Esophagus squamous epithelium (tissue), 5 donors: ENCODE results near the gene NKX2-1. TPM values are rescaled to one million over a fixed set of nuclear protein-coding genes. Genes with fewer than 3 reads are reported as not detected.

Experiments
- DNase-seq: peaks from one replicate; lab custom pipeline; 2025; lab: John Stamatoyannopoulos, UW
- H3K27ac ChIP-seq, 4 donors: fragments of 200-600 bp; sonication (generic); one replicate each; pipeline ENCODE4 v1.5.1; 2016 to 2019; ENCODE audit warnings: mild to moderate bottlenecking in 1 of 4
- H3K27me3 ChIP-seq, 4 donors: fragments of 200-600 bp; sonication (generic); 1 replicate in 3 of 4; 2 replicates in 1 of 4; pipeline versions ENCODE4 v1.5.1 to v1.6.0; 2017 to 2021; ENCODE audit warnings: antibody characterized with exemption in 1 of 4
- H3K36me3 ChIP-seq, 3 donors: fragments of 200-600 bp; sonication (generic); one replicate each; pipeline ENCODE4 v1.5.1; 2016 to 2019
- H3K4me1 ChIP-seq, 3 donors: fragments of 200-600 bp; sonication (generic); one replicate each; pipeline ENCODE4 v1.5.1; 2017 to 2019
- H3K4me3 ChIP-seq, 4 donors: fragments of 200-600 bp; sonication (generic); 1 replicate in 3 of 4; 2 replicates in 1 of 4; pipeline ENCODE4 v1.5.1; 2016 to 2019; ENCODE audit warnings: mild to moderate bottlenecking in 2 of 4, moderate library complexity in 1 of 4
- H3K9me3 ChIP-seq, 3 donors: fragments of 200-600 bp; sonication (generic); one replicate each; pipeline ENCODE4 v1.5.1; 2016 to 2019
- POLR2A ChIP-seq, 4 donors: fragments of 450-650 bp; IDR thresholded peaks; one replicate each; pipeline ENCODE4 v1.6.1; 2017; ENCODE audit warnings: antibody characterized with exemption in 4 of 4, mild to moderate bottlenecking in 4 of 4, moderate library complexity in 3 of 4
- WGBS, 2 donors: methylation state at CpG; one replicate each; pipeline ENCODE4 v1.1.5; 2018; 5-methylcytosine and 5-hydroxymethylcytosine counted together
- intact Hi-C: fragments of 100-400 bp; cut with DNase I; formaldehyde crosslinking; loops from one replicate; pipeline ENCODE4 v1.15.0; 2022
- total RNA-seq, 4 donors: library from RNA; depleted of rRNA; stranded (reverse); fragments of >200 nt; gene quantifications; one replicate each; pipeline ENCODE4 v1.1.0, GENCODE V29; 2016
- TF ChIP-seq, protein P1 (sequence below), 6 experiments: fragments of 450-650 bp in 4 of 6; fragments of 200-600 bp in 2 of 6; sonication (generic) in 2 of 6; IDR thresholded peaks; one replicate each; pipeline ENCODE4 v1.5.1; 2016 to 2019; ENCODE audit warnings: antibody characterized with exemption in 6 of 6, mild to moderate bottlenecking in 4 of 6, moderate library complexity in 4 of 6
- donor health status: DM: yes; HTN: yes; CAD: no.

NKX2-1 gene
- total RNA-seq, 4 donors from 2014 or later = not detected

DNA sequence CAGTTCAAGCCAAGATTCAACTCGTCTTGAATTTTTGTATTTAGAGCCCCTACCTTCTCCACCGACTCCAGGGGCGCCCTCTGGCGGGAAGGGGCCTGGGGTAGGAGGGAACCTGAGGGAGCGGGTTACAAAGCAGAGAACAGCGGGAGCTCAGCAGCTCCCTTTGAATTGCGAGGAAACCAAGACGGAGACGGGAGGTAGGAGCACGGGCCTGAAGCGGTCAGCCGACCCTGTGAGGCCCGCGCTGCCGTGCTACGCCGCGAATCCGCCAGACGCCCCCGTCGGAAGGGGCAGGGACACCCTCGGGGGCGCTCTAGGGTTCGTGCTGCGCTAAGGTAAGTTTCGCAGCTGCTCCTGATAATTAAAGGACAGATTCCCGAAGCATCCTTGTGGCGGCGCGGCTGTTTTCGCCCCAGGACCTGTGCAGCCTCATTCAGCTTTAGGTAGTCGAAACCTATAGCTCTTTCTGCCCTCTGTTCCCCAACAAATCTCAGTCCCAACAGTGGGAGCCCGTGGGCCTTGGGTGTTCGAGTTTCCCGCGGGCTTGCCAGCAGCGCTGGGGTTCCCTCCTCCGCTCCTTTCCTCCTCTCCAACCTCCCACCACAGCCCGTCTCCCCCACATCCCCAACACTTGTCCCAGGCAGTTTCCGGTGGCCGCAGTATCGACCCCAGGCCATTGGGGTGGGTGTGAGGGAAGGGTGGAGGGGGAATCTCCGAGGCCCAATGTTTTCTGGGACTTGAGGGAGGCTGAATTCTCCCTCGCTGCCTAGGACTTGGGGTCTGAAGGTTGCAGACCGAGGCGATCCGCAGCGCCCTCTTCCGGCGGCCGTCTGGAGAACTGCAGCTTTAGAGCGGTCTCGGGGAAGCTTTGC lies 5.1 kb upstream of the NKX2-1 start:
- WGBS, 2 donors = 5 to 8% methylated on average over 21 to 23 of the region's 54 CpGs
- Histone ChIP-seq H3K36me3 (no peaks in the 10 kb centered on the region), H3K4me3 (peak overlapping the region in 1 of 4 donors; percentile 21), H3K9me3 (no peaks in the 10 kb centered on the region), H3K4me1 (peaks cover 13 to 49% (median 19%) of the 10 kb centered on the region in 3 donors), H3K27ac (no peak overlapping the region), H3K27me3 (peaks cover 35 to 98% (median 42%) of the 10 kb centered on the region in 4 donors)
- intact Hi-C loops = no loop called here
- DNase-seq = no peak
- TF ChIP-seq, protein P1, sequence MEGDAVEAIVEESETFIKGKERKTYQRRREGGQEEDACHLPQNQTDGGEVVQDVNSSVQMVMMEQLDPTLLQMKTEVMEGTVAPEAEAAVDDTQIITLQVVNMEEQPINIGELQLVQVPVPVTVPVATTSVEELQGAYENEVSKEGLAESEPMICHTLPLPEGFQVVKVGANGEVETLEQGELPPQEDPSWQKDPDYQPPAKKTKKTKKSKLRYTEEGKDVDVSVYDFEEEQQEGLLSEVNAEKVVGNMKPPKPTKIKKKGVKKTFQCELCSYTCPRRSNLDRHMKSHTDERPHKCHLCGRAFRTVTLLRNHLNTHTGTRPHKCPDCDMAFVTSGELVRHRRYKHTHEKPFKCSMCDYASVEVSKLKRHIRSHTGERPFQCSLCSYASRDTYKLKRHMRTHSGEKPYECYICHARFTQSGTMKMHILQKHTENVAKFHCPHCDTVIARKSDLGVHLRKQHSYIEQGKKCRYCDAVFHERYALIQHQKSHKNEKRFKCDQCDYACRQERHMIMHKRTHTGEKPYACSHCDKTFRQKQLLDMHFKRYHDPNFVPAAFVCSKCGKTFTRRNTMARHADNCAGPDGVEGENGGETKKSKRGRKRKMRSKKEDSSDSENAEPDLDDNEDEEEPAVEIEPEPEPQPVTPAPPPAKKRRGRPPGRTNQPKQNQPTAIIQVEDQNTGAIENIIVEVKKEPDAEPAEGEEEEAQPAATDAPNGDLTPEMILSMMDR (IDR thresholded peaks at IDR 0.05) = peak in 3 of 6 experiments; percentile 45 to 57 (median 49)
- no peak for TF ChIP-seq POLR2A (IDR thresholded peaks at IDR 0.05)

DNA sequence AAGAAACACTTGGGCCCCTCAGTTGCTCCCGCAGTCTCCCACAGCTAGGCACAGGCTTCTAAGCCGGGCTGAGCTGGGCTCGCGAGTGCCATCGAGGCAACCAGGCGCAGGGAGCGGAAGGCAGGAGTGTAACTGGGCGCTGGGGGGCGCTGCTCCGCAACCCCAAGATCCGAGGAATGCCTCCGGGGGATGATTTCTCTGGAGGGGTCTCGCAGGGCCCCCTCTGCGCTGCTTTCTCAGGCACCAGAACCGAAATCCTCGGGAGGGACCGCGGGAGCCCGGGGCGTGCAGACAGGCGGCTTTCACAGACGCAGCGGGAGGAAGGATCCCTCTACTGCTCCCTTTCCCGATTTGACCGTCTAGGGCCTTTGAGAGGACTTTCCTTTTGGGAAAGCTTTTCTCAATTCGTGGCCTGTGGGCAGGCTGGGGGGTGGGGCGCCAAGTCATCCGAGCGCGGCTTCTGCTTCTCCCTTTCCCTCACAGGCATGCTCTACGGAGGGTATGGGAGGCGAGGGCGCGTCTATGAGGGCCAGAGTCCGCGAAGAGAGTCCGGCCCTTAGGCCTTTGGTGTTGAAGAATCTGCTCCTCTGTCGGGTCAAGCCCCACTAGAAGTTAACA lies 4.3 kb upstream of the NKX2-1 start:
- Histone ChIP-seq H3K4me1 (peaks cover 21 to 57% (median 27%) of the 10 kb centered on the region in 3 donors), H3K4me3 (no peak overlapping the region), H3K36me3 (no peaks in the 10 kb centered on the region), H3K27ac (no peak overlapping the region), H3K27me3 (peaks cover 35 to 100% (median 46%) of the 10 kb centered on the region in 4 donors), H3K9me3 (no peaks in the 10 kb centered on the region)
- 9 to 18% methylated on average over 9 to 25 of the region's 38 CpGs for WGBS, 2 donors
- DNase-seq = no peak
- TF ChIP-seq, protein P1 (IDR thresholded peaks at IDR 0.05) = no peak
- no peak for TF ChIP-seq POLR2A (IDR thresholded peaks at IDR 0.05)
- intact Hi-C loops = no loop called here

DNA sequence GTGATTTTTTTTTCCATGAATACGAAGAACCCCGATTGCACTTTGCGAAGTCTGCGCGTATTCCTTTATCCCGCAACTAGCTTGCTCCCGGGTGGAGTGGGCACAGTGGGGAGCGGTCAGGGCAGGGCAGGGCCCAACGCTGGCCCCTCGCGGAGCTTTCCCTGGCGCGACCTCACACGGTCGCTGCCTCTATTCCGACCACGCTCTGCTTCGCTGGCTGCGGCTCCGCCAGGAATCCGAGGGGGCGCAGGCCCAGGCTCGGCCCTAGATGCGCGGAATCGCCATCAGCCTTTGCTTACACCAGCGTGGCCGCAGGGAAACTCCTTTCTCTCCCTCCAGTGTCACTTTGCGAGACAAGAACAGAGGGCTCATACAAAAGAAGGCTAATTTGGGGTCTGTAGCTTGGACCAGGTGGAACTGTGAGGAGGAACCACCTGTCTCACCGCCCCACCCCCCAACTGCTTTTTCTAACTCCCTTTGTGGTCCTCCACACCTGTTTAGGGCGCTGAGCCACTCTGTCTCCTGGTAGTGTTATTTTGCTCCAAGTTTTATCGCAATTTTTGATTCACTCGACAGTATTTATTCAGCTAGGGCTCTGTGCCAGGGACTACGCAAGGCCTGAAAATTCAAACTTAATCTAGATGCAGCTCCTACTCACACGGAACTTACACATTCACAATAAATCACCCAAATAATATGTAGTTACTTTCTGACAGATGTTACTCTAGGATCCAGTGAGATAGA lies 3.1 kb upstream of the NKX2-1 start:
- Histone ChIP-seq H3K4me3 (no peak overlapping the region), H3K4me1 (peaks cover 31 to 69% (median 36%) of the 10 kb centered on the region in 3 donors), H3K27me3 (peaks cover 45 to 100% (median 55%) of the 10 kb centered on the region in 4 donors), H3K9me3 (no peaks in the 10 kb centered on the region), H3K27ac (no peak overlapping the region), H3K36me3 (no peaks in the 10 kb centered on the region)
- no peak for DNase-seq
- TF ChIP-seq, protein P1 (IDR thresholded peaks at IDR 0.05) = no peak
- TF ChIP-seq POLR2A (IDR thresholded peaks at IDR 0.05) = no peak
- WGBS, 2 donors = 32 to 37% methylated on average over 8 to 19 of the region's 35 CpGs
- intact Hi-C loops = no loop called here

DNA sequence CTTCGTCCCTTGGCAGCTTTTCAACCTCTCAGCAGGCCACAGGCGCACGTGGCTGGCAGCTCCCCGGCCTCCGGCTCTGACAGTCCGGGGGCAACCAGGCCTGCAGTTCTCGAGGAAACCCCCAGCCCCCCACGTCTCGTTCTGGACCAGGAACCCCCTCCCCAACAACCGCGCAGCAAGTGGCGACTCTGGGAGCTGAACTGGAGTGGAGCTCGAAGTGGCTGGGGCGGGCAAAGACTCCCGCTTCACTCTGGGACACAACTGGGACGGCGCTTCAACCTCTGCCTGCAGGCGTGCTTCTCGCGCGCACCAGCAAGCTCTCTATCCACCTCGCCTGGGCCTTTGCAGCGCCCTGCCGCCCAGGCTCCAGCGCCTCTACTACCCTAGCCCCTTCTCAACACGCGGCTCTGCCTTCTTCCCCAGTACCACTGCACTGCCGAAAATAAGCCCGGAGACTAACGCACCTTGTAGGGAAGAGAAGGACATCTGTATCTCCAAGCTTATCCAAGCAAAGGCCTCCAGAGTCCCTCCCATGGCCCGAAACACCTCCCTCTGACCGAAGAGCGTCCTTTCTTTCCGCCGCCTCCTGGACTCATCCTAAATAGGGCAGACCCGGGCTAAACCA lies 2.4 kb upstream of the NKX2-1 start:
- Histone ChIP-seq H3K27me3 (peaks cover 51 to 100% (median 61%) of the 10 kb centered on the region in 4 donors), H3K9me3 (no peaks in the 10 kb centered on the region), H3K4me1 (peaks cover 36 to 76% (median 37%) of the 10 kb centered on the region in 3 donors), H3K27ac (no peak overlapping the region), H3K4me3 (no peak overlapping the region), H3K36me3 (no peaks in the 10 kb centered on the region)
- TF ChIP-seq POLR2A (IDR thresholded peaks at IDR 0.05) = no peak
- TF ChIP-seq, protein P1 (IDR thresholded peaks at IDR 0.05) = no peak
- intact Hi-C loops = no loop called here
- 14 to 24% methylated on average over 21 to 22 of the region's 36 CpGs for WGBS, 2 donors
- DNase-seq = no peak
